SW480 (cell line): ENCODE results near the gene SPATS2.
"Not testable (repeated sequence)": the region's sequence is repeated elsewhere in the genome, so short reads cannot be mapped to it uniquely, and the experiment has no call there.

Source experiments
- DNase-seq: peaks from one replicate; pipeline ENCODE4 v3.0.0-alpha.2; 2016; ENCODE audit warnings: low spot score

The SPATS2 gene

DNA sequence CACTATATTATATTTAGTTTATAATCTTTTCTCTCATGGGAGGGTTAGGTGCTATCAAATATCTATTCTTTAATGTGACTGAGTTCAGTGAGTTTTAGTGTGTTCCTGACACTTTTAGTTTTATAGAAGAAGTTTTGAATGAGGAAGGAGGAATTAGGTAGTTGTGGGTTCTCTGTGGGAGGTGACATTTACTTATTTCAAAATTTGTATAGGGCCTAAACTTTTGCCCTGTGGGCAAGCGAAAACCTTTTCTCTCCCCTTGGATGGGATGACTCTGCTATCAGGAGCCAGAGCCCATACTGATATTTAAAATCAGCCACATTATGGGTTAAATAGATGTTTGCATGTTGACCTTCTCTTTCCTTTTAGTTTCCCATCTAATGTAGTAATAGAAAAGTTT lies 43.6 kb downstream of the SPATS2 start:
- no peak for DNase-seq

DNA sequence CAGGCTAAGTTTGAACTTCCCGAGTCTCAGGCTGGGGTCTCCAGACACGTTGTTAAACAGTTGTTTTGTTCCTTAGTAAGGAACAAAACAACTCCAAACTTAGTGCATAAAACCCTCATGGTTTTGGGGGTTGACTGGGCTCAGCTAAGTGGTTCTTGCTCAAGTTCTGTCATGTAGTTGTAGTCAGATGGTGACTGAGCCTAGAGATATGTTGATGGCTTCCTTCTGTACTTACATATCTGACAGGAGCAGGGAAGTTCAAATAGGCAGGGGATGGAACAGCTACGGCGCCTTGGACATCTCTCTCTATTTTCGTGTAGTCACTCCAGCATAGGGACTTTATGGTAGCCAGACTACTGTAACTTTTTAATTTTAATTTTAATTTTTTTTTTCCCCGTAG lies 45.7 kb downstream of the SPATS2 start:
- no peak for DNase-seq

DNA sequence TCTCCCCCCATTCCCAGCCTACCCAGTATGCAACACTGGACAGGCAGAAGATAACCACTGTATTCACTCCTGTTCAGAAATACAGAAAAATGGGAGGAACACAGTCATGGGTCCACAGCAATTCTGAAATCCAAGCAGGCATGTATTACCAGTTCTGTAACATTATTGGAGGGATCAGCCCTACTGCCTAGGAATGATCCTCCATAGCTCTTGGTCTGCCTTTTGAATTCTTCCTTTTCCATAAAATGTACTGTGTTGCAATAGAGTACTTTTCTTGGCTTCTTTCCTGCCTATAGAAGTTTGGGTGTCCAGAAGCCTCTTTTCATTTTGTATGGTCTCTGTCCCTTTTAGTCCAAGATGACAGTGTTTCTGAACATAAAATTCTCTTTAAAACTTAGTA lies 46.5 kb downstream of the SPATS2 start:
- no peak for DNase-seq

DNA sequence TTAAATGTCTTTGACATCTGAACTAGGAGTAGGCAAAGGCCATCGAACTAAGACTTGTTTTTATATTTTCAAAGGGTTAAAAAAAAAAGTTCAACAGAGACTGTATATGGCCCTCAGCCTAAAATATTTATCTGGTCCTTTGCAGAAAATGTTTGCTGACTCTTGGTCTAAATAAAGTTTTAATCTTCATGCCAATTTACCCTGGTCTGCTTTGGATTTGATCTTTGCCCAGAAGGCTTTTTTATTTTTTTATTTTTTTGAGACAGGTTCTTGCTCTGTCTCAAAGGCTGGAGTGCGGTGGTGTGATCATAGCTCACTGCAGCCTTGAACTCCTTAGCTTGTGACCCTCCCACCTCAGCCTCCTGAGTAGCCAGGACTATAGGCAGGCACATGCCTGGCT lies 47.1 kb downstream of the SPATS2 start:
- no peak for DNase-seq

DNA sequence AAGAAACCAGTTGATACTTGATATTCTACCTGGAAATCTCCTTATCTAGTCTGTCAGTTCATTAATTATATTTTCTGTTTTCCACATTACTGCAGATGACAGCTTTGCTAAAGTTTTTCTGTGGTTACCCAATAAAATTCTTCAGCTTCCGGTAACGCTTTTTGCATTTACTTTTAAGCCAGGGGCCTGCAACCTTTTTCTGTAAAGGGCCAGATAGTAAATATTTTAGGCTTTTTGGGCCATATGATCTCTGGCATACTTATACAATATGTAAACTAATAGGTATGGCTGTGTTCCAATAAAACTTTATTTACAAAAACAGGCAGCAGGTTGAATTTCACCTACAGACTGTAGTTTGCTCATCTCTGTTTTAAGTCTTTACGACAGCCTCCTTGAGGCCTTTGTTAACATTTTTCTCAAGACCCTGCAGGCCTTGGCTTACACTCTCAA lies 48.3 kb downstream of the SPATS2 start:
- DNase-seq: no peak

DNA sequence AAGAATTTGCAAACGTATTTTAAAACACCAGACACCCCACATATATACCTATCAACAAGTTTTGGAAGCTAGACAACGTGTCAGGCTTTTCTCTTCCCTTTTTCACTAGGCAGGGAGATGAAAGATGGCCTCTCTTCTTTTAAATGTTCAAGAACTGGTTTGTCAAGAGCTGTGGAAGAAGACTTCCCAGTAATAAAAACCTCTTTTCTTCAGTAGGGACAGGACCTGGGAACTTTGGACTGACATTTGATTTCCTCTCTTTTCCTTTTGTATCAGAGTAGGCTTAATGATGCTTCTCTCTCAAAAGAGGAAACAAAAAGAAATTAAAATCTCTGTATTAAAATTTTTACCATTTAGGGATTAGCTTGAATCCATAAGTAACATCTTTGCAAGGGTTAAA lies 49.6 kb downstream of the SPATS2 start:
- DNase-seq: no peak

DNA sequence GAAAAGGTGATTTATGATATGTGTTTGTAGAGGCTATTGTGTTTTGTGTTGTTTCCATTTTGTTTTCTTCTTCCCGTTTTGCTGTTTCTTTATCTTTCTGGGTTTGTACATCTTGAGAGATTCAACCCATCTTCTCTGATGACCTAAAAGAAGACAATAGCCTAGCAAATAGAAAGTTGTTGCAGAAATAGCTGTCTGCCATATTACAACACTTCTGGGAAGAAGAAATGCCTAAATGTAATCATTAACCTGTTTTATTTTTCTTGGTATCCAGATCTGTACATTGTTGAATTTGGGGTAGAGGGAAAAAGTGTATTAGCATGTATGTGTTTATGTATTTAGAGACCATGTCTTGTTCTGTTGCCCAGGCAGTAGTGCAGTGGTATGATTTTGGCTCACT lies 50.3 kb downstream of the SPATS2 start:
- no peak for DNase-seq

DNA sequence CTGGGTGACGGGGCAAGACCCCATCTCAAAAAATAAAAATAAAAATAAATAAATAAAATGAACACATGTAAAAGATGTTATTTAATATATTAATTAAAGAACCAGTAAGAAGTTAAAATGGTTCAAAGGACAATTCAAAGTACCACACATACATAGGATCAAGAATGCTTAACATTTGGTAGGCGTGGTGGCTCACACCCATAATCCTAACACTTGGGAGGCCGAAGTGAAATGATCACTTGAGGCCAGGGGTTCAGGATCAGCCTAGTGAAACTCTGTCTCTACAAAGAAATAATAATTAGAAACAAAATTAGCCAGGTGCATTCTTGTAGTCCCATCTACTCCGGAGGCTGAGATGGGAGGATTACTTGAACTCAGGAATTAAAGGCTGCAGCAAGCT lies 53.3 kb downstream of the SPATS2 start:
- no peak for DNase-seq

DNA sequence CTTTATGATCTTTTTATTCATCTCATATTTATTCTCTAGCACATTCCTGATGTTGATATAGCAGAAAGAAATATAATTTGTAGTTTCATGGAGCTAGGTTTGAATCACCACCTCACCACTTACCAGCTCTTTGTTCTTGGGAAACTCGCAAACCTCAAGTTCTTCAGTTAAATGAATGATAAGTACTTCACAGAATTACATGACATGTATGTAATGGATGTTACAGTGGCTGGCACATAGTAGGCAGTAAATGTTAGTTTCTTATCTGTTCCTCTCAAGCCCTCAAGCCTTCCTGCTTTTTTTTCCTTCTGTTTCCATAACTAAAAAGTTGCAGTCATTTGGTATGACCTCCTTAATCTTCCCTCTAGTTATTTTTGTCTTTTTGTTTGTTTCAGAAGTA lies 54.9 kb downstream of the SPATS2 start:
- no peak for DNase-seq

DNA sequence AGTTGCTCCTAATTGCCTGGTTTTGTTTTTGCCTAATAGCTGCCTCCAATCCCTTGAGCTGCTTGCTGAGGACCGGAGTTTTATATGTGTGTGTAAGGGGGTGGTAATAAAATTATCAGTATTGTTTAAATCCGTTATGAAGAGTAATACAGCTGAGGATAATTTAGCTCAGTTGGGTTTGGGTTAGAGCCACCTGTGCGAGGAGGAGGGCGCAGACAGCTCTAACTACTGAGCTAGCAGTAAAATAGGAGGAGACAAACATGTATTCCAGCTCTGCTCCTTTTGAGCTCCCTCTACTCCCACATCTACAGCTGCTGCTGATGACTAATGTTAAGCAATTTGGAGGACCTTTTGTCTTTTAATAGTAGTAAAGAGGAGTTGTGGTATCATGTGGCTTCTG lies 61.5 kb downstream of the SPATS2 start:
- DNase-seq: peak; percentile 57

DNA sequence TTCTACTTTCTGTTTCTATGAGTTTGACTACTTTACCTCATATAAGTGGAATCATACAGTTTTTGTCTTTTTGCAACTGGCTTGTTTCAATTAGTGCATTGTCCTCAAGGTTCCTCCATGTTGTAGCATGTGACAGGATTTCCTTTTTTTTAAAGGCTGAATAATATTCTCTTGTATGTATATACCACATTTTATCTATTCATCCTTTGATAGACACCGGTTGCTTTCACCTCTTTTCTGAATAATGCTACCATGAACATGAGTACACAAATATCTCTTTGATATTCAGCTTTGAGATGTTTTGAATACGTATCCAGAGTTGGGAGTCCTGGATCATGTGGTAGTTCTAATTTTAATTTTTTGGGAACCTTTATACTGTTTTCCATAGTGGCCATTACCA lies 65.4 kb downstream of the SPATS2 start:
- DNase-seq: no peak

DNA sequence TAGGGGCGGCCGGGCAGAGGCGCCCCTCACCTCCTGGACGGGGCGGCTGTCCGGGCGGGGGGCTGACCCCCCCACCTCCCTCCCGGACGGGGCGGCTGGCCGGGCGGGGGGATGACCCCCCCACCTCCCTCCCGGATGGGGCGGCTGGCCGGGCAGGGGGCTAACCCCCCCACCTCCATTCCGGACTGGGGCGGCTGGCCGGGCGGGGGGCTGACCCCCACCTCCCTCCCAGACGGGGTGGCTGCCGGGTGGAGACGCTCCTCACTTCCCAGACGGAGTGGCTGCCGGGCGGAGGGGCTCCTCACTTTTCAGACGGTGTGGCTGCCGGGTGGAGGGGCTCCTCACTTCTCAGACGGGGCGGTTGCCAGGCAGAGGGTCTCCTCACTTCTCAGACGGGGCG lies 69.5 kb downstream of the SPATS2 start:
- not testable (repeated sequence) for DNase-seq

DNA sequence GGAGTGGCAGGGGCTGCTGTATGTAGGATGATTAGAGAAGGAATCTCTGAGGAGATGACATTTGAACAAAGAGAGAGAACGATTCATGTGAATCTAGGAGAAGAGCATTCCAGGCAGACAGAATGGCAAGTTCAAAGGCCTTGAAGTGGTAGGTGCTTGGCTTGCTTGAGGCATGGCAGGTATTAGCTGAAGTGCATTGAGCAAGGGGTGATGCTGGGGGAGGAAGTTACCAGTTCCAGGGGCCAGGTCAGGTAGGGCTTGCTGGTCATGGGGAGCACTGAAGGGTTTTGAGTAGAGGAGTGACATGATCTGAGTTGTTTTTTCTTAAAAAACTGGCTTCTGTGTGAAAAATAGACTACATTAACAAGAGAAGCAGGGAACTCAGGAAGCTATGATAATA lies 71.8 kb downstream of the SPATS2 start:
- no peak for DNase-seq

DNA sequence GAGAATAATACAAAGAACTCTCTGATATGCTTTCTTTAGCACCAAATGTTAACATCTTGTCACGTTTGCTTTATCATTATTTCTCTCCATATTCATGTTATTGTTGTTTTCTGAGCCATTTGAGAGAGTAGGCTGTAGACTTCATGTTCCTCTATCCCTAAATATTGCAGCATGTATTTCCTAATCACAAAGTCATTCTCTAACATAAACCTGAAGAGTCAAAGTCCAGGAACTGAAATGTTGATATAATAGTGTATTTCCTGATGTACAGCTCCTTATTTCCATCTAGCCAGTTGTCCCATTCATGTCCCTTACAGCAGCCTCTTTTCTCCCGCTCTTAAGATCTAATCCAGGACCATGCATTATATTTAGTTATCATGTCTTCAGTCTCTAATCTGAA lies 72.8 kb downstream of the SPATS2 start:
- DNase-seq: no peak

DNA sequence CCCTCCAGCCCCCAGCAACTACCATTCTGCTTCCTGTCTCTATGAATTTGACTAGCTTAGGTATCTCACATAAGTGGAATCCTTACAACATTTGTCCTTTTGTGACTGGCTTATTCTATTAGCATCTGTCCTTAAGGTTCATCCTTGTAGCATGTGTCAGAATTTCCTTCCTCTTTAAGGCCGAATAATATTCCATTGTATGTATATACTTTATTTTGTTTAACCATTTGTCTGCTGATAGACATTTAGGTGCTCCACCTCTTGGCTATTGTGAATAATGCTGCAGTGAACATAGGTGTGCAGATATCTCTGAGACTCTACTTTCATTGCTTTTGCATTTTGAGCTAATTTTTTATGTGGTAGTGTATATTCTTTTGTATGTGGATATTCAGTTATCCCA lies 75.7 kb downstream of the SPATS2 start:
- no peak for DNase-seq

DNA sequence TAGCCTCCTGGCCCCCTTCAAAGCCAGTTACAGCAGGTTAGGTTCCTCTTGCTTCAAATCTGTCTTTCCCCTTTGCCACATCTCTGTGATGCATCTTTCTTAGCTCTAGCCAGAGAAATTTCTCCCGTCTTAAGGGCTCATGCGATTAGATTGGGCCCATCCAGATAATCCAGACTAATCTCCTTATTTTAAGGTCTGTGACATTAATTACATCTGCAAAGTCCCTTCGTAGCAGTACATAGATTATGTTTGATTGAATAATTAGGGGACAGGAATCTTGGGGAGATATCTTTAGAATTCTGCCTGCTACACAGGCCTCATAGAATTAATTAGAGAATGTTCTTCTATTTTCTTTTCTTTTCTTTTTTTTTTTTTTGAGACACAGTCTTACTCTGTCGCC lies 79.3 kb downstream of the SPATS2 start:
- no peak for DNase-seq

DNA sequence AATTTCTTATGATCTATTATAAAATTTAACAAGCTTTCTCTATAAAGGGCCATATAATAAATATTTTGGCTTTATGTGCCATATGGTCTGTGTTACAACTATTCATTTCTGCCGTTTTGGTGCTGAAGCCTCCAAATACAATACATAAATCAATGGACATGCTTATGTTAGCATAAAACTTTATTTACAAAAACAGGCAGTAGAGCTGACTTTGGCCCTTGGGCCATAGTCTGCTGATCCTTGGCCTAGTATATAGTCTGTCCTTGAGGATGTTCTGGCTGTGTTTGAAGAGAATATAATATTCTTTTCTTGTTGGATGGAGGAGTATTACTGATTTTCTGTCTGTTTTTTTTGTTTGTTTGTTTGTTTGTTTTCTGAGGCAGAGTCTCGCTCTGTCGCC lies 81.6 kb downstream of the SPATS2 start:
- DNase-seq: no peak

DNA sequence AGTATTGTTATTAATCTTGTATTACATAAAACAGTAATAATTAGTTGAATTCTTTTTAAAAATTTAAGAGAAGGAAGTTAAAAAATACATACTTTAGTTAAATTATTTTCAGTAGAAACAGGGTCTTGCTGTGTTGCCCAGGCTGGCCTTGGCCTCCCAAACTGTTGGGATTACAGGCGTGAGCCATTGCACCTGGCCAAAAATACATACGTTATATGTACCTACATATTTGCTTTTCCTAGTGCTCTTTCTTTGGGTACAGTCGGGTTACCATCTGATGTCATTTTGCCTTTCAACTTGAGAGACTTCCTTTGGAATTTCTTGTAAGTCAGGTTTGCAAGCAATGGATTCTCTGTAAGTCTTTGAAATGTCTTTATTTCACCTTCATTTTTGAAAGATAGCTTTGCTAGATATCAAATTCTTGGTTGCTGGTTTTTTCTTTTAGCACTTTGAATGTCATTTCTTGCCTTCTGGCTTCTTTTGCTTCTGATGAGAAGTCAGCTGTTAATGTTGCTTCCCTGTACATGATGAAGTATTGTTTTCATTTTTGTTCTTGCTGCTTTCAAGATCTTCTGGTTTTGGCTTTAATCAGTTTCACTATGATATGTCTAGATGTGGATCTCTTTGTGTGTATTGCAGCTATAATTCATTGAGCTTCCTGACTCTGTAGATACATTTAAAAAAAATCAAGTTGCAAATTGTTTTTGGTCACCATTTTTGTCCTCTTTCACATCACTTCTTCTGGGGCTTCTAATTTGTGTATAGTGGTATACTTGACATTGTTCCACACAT lies 84.4 kb downstream of the SPATS2 start:
- DNase-seq: no peak

DNA sequence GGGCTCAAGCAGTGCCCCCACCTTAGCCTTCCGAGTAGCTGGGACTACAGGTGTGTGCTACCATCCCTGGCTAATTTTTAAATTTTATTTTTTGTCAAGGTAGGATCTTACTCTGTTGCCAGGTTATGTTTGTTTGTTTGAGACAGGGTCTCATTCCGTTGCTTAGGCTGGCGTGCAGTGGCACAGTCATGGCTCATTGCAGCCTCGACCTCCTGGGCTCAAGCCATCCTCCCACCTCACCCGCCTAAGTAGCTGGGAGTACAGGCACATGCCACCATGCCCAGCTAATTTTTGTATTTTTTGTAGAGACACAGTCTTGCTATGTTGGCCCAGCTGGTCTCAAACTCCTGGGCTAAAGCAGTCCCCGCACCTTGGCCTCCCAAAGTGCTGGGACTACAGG lies 88.2 kb downstream of the SPATS2 start:
- DNase-seq: no peak

DNA sequence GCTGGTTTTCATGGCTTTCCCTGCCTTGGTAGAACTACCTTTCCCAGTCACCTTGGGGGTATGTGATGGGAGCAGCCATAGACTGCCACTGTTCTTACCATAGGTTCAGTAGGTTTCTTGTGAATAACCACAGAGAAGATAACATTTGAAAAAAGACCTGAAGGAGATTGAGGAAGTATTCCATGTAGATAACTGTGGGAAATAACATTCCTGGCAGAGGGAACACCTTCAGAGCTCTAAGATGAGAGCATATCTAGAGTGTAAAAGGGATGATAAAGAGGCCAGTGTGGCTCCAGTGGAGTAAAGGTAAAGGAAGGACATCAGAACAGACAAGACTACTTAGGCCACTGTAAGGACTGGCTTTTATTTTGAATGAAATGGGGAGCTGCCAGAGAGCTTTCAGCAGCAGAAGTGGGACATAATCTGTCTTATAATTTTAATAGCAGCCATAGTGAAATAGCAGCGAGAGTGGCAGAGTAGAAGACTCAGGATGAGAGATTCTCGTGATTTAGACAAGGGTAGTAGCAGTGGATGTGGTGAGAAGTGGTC lies 88.9 kb downstream of the SPATS2 start:
- no peak for DNase-seq

DNA sequence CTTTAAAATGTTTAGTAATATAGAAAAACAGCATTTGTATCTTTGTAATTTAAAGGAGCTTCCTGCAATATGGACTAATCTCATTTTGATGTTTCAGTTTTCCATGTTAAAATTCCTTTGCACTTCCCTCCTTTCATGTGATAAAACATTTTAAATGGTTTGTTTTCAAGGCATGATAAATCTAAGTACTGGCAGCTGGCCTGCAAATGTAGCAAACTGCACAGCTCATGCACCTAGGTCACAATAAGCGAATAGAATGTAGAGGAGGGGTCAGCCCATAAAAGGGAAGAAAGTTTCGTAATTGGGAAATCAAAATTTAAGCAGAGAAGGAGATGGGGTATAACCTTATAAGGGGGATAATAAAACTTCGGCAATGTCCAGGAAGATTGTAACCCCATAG lies 91.6 kb downstream of the SPATS2 start:
- no peak for DNase-seq

DNA sequence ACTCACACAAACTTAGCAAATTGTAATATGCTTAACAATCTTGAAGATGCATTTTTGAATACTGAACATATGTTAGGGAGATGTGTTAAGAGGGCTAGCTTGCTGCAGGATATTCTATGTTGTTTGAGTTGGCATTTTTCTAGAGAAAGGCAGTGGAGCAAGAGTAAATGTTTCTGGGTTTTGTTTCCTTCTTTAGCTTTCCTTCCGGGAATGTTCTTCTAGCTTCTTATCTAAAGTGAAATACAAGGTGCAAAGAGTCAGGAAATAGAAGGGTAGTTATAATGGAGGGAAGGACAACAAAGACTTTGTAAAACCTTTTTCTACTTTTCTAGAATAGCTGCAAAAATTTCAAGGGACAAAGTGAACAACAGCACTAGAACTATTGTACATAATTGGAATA lies 94.0 kb downstream of the SPATS2 start:
- no peak for DNase-seq

DNA sequence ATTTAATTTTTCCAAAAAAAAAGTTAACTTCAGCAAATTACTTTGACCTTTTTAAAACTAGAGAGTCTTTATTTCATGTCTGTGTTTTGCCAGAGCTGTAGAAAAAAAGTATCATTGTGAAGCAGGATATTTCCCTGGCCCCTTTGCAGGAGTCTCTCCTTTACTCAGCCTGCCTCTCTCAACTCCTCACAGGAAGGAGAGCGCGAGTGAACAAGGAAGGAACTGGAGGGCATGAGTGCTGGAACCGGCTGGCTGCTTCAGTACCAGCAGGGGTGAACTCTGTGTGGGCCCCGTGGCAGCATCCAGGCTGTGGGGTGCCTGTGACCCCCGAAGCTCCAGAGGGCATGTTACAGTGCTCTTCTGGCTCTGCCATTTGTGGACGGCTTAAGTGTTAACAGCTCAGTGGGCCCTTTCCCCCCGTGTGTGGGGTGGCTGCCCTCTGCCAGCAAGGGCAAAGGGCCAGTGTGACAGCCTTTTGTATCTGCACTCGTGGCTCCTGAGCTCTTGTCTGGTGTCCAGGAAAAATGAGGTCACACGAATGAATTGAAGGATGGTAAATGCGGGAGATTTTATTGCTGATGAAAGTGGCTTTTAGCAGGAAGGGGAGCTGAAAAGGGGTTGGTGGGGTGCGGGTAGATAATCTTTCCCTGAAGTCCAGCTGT lies 95.0 kb downstream of the SPATS2 start:
- no peak for DNase-seq

DNA sequence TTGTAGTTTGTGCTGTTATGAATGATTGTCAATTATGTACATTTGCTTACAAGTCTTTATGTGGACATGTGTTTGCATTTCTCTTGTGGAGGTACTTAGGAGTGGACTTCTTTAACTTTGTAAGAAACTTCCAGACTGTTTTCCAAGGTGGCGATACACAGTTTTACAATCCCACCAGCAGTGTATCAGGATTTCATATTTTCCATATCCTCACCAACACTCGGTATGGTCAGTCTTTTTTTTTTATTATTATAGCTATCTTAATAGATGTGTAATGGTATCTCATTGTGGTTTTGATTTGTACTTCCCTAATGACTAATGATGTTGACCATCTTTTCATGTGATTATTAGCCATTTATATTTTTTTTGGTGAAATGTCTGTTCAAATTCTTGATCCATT lies 97.9 kb downstream of the SPATS2 start:
- no peak for DNase-seq
